ENCODE measurements around the gene MYO9B. TPM values are rescaled to one million over a fixed set of nuclear protein-coding genes. Genes with fewer than 3 reads are reported as not detected.
A peak's percentile ranks its signal among the peaks of the same experiment; 100 is the strongest.

The MYO9B gene
- total and polyA plus RNA-seq, 9 of the 15 experiments (the other 6 are each of a cell fraction or from before 2014, with no cell fraction given) = 2.4 to 77.6 (median 23.0) TPM

DNA sequence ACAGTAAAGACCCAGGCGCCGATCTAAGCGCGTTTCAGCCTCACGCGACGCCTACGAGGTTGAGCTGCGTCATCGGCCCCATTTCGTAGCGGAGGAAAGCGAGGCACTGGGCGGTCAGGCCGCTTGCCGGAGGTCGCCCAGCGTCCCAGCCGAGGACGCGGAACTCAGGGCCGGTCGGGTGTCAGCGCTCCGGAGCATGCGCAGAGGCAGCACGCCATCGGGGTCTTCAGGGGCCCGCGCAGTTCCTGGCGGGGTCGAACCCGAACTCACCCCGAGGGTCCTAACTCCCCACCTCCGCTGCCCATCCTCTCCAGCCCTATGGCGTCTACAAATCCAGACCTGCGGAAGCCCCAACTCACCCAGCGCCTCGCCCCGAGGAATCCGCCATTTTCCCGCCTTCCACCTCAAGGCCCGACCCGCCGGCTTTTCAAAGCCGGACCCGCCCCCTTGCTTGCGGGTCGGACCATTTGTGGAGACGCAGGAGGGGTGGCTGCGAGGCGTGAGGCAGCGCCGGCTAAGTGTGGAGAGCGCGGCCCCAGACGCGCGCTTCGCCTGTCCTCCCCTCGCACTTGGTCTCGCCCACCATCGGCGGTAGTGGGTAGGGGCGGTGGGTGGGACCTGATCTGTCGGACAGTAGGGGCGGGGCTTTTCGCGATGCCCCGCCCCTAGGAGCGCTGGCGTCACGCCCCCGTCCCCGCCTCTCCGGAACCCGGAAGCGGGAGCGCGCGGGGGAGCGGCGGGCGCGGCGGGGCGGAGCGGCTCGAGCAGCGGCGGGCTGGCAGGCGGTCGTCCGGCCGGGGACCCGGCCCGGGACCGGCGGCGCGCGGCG, at the start of gene MYO9B, which contains the start of gene HAUS8 (continued):
- TF ChIP-seq RBM34 (IDR thresholded peaks at IDR 0.05; ENCODE audit: borderline replicate concordance, insufficient read depth, low read length) = no peak
- no peak for TF ChIP-seq TSC22D4 (tag; IDR thresholded peaks at IDR 0.05)
- TF ChIP-seq KDM5B (IDR thresholded peaks at IDR 0.05; ENCODE audit: insufficient replicate concordance, low read depth, low read length) = peak; percentile 84
- peak; percentile 51; the same call in 1 of the 2 replicates for TF ChIP-seq NBN (IDR thresholded peaks at IDR 0.05; ENCODE audit: low read depth)
- peak; percentile 50; the same call in 1 of the 2 replicates for TF ChIP-seq ZBED1 (IDR thresholded peaks at IDR 0.05)
- TF ChIP-seq POLR2H (tag; IDR thresholded peaks at IDR 0.05; ENCODE audit: low read depth) = peak; percentile 93
- peak; percentile 88 for TF ChIP-seq CTBP1 (IDR thresholded peaks at IDR 0.05; ENCODE audit: borderline replicate concordance)
- TF ChIP-seq, protein P1, sequence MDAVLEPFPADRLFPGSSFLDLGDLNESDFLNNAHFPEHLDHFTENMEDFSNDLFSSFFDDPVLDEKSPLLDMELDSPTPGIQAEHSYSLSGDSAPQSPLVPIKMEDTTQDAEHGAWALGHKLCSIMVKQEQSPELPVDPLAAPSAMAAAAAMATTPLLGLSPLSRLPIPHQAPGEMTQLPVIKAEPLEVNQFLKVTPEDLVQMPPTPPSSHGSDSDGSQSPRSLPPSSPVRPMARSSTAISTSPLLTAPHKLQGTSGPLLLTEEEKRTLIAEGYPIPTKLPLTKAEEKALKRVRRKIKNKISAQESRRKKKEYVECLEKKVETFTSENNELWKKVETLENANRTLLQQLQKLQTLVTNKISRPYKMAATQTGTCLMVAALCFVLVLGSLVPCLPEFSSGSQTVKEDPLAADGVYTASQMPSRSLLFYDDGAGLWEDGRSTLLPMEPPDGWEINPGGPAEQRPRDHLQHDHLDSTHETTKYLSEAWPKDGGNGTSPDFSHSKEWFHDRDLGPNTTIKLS (IDR thresholded peaks at IDR 0.05; ENCODE audit: borderline replicate concordance, low read depth) = peak; percentile 58; the same call in 1 of the 2 replicates
- peak; percentile 67; the same call in 1 of the 2 replicates for TF ChIP-seq MAFF (IDR thresholded peaks at IDR 0.05; ENCODE audit: low read length)
- TF ChIP-seq, protein P2, sequence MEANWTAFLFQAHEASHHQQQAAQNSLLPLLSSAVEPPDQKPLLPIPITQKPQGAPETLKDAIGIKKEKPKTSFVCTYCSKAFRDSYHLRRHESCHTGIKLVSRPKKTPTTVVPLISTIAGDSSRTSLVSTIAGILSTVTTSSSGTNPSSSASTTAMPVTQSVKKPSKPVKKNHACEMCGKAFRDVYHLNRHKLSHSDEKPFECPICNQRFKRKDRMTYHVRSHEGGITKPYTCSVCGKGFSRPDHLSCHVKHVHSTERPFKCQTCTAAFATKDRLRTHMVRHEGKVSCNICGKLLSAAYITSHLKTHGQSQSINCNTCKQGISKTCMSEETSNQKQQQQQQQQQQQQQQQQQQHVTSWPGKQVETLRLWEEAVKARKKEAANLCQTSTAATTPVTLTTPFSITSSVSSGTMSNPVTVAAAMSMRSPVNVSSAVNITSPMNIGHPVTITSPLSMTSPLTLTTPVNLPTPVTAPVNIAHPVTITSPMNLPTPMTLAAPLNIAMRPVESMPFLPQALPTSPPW (CRISPR knock-in tag; IDR thresholded peaks at IDR 0.05) = peak; percentile 89
- peak; percentile 87 for TF ChIP-seq CCNT2 (IDR thresholded peaks at IDR 0.05; ENCODE audit: borderline replicate concordance, extremely low read depth, insufficient read length, low read depth, low read length)
- TF ChIP-seq SIRT6 (IDR thresholded peaks at IDR 0.05; ENCODE audit: low read depth, low read length) = no peak
- peak; percentile 99 for TF ChIP-seq SP1 (CRISPR knock-in tag; IDR thresholded peaks at IDR 0.05)
- TF ChIP-seq, protein P3, sequence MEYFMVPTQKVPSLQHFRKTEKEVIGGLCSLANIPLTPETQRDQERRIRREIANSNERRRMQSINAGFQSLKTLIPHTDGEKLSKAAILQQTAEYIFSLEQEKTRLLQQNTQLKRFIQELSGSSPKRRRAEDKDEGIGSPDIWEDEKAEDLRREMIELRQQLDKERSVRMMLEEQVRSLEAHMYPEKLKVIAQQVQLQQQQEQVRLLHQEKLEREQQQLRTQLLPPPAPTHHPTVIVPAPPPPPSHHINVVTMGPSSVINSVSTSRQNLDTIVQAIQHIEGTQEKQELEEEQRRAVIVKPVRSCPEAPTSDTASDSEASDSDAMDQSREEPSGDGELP (CRISPR knock-in tag; IDR thresholded peaks at IDR 0.05; ENCODE audit: borderline replicate concordance) = peak; percentile 90
- TF ChIP-seq YY1 (IDR thresholded peaks at IDR 0.05; ENCODE audit: borderline replicate concordance in 1 of 3, control insufficient read depth in 1 of 3, extremely low read depth in 1 of 3, insufficient read depth in 3 of 3, insufficient read length in 1 of 3, insufficient replicate concordance in 2 of 3, low read depth in 1 of 3, low read length in 2 of 3) = peak; percentile 82 to 96 (median 93)
- TF ChIP-seq, protein P4, sequence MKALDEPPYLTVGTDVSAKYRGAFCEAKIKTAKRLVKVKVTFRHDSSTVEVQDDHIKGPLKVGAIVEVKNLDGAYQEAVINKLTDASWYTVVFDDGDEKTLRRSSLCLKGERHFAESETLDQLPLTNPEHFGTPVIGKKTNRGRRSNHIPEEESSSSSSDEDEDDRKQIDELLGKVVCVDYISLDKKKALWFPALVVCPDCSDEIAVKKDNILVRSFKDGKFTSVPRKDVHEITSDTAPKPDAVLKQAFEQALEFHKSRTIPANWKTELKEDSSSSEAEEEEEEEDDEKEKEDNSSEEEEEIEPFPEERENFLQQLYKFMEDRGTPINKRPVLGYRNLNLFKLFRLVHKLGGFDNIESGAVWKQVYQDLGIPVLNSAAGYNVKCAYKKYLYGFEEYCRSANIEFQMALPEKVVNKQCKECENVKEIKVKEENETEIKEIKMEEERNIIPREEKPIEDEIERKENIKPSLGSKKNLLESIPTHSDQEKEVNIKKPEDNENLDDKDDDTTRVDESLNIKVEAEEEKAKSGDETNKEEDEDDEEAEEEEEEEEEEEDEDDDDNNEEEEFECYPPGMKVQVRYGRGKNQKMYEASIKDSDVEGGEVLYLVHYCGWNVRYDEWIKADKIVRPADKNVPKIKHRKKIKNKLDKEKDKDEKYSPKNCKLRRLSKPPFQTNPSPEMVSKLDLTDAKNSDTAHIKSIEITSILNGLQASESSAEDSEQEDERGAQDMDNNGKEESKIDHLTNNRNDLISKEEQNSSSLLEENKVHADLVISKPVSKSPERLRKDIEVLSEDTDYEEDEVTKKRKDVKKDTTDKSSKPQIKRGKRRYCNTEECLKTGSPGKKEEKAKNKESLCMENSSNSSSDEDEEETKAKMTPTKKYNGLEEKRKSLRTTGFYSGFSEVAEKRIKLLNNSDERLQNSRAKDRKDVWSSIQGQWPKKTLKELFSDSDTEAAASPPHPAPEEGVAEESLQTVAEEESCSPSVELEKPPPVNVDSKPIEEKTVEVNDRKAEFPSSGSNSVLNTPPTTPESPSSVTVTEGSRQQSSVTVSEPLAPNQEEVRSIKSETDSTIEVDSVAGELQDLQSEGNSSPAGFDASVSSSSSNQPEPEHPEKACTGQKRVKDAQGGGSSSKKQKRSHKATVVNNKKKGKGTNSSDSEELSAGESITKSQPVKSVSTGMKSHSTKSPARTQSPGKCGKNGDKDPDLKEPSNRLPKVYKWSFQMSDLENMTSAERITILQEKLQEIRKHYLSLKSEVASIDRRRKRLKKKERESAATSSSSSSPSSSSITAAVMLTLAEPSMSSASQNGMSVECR (CRISPR knock-in tag; IDR thresholded peaks at IDR 0.05) = peak; percentile 88; the same call in 1 of the 2 replicates
- TF ChIP-seq ZNF583 (CRISPR knock-in tag; IDR thresholded peaks at IDR 0.05) = 0 out of 2 replicates have a peak, but pooled peaks have one; percentile 27
